K562 (cell line): ENCODE results near the gene CCNK. TPM values are rescaled to one million over a fixed set of nuclear protein-coding genes. Genes with fewer than 3 reads are reported as not detected.

Experiments
- ATAC-seq: fragments of 200-7000 bp; cut with Tn5 transposase; 3 replicates; pipeline ENCODE4 v1.9.1; 2020; ENCODE audit warnings: moderate library complexity
- BruUV-seq: library from RNA; stranded (reverse); fragments of 400-500 nt; replicated peaks from 2 replicates; lab custom pipeline; 2021; lab: Mats Ljungman, UMichigan
- CTCF ChIA-PET: fragments of 300-600 bp; formaldehyde crosslinking; extraction: SDS; loops from one replicate; lab custom pipeline; 2021; ENCODE audit warnings: low intra/inter-chr PET ratio; lab: Yijun Ruan, JAX
- POLR2A ChIA-PET: fragments of 300-600, 350-650 bp; sonication (Branson Sonifier 250); formaldehyde crosslinking; extraction: SDS; loops from one replicate; lab custom pipeline; 2021; ENCODE audit warnings: antibody characterized with exemption, inconsistent platforms; lab: Yijun Ruan, JAX
- DNase-seq, 4 experiments: peaks; one replicate each; pipeline versions ENCODE4 v3.0.0 to v3.0.0-alpha.2; 2011 to 2018; ENCODE audit warnings: low spot score in 3 of 4, mixed read lengths in 3 of 4; ENCODE audit errors: extremely low read depth in 1 of 4
- FAIRE-seq: peaks from 2 replicates; lab custom pipeline; 2011; peaks lifted over from hg19 to GRCh38; lab: Jason Lieb, UNC
- H2AFZ ChIP-seq: 2 replicates; pipeline ENCODE4 v1.6.0; 2011; ENCODE audit warnings: low read depth, low read length, control low read depth, inconsistent platforms
- H3K27ac ChIP-seq: fragments of 200-600 bp; 3 replicates; pipeline ENCODE4 v1.8.0; 2011; ENCODE audit warnings: low read depth, mild to moderate bottlenecking, control low read depth, inconsistent platforms, low read length, moderate library complexity, mixed read lengths; ENCODE audit errors: extremely low read depth
- H3K27me3 ChIP-seq, 2 experiments: fragments of 300-600 bp in 1 of 2; 2 replicates in 1 of 2; 3 replicates in 1 of 2; pipeline versions ENCODE4 v1.6.0 to v1.8.0; 2011; ENCODE audit warnings: inconsistent platforms in 2 of 2, low read length in 2 of 2, mild to moderate bottlenecking in 1 of 2, mixed read lengths in 1 of 2, moderate library complexity in 1 of 2; ENCODE audit not compliant: control insufficient read depth in 2 of 2, insufficient read depth in 2 of 2
- H3K36me3 ChIP-seq: fragments of 300-600 bp; 3 replicates; pipeline ENCODE4 v1.8.0; 2011; ENCODE audit warnings: mild to moderate bottlenecking, low read length, inconsistent platforms; ENCODE audit not compliant: control insufficient read depth, insufficient read depth
- H3K4me1 ChIP-seq, 2 experiments: fragments of 200-600 bp in 1 of 2; replicated peaks in 1 of 2; 2 replicates in 1 of 2; 3 replicates in 1 of 2; pipeline versions ENCODE4 v1.5.1 to v1.8.0; 2011; ENCODE audit warnings: inconsistent platforms in 2 of 2, low read length in 2 of 2, mild to moderate bottlenecking in 1 of 2, mixed read lengths in 1 of 2, moderate library complexity in 1 of 2; ENCODE audit not compliant: control insufficient read depth in 2 of 2, insufficient read depth in 2 of 2
- H3K4me2 ChIP-seq: 2 replicates; pipeline ENCODE4 v1.6.1; 2011; ENCODE audit warnings: low read length, control low read depth, inconsistent platforms, mixed read lengths; ENCODE audit not compliant: insufficient read depth
- H3K4me3 ChIP-seq: fragments of 200-600 bp; sonication (generic), shearing (Covaris generic); 2 replicates; pipeline ENCODE4 v1.5.1; 2016; ENCODE audit warnings: control low read depth, inconsistent platforms
- H3K79me2 ChIP-seq: fragments of 200-600 bp; 3 replicates; pipeline ENCODE4 v1.8.0; 2011; ENCODE audit warnings: low read length, inconsistent platforms; ENCODE audit not compliant: control insufficient read depth, insufficient read depth
- H3K9ac ChIP-seq, 2 experiments: 2 replicates each; pipeline versions ENCODE4 v1.6.0 to v1.6.1; 2011; ENCODE audit warnings: low read depth in 2 of 2, low read length in 2 of 2, control low read depth in 1 of 2, inconsistent platforms in 1 of 2, mild to moderate bottlenecking in 1 of 2, mixed read lengths in 1 of 2; ENCODE audit not compliant: insufficient read depth in 1 of 2
- H3K9me1 ChIP-seq: one replicate; pipeline ENCODE4 v1.6.0; 2011; ENCODE audit warnings: inconsistent platforms, mild to moderate bottlenecking, low read length, moderate library complexity; ENCODE audit not compliant: control insufficient read depth, insufficient read depth
- H3K9me3 ChIP-seq: replicated peaks from 2 replicates; pipeline ENCODE4 v1.5.1; 2011; ENCODE audit warnings: low read depth, low read length, inconsistent platforms; ENCODE audit not compliant: control insufficient read depth, insufficient read depth
- H4K20me1 ChIP-seq: replicated peaks from 2 replicates; pipeline ENCODE4 v1.6.1; 2011; ENCODE audit warnings: low read length, inconsistent platforms, mixed read lengths; ENCODE audit not compliant: control insufficient read depth, insufficient read depth
- ARHGAP35 ChIP-seq: fragments of 450-650 bp; IDR thresholded peaks from 2 replicates; pipeline ENCODE4 v1.6.1; 2018; ENCODE audit not compliant: partially characterized antibody
- HSF4 ChIP-seq: fragments of 250-450 bp; sonication (Bioruptor Pico); IDR thresholded peaks from 2 replicates; pipeline ENCODE4 v2.1.2; 2022; ENCODE audit warnings: mild to moderate bottlenecking, moderate library complexity, borderline replicate concordance
- PHF8 ChIP-seq: fragments of 200-600 bp; sonication (generic); IDR thresholded peaks from 2 replicates; pipeline ENCODE4 v1.6.1; 2012; ENCODE audit warnings: mixed run types, mild to moderate bottlenecking, inconsistent platforms, low read length, moderate library complexity, borderline replicate concordance
- ZNF766 ChIP-seq: fragments of 200-800 bp; sonication (Bioruptor generic); conservative IDR thresholded peaks from 2 replicates; pipeline ENCODE4 v1.6.1; 2016; ENCODE audit warnings: missing genetic modification characterization, missing compliant biosample characterization
- WGBS: fragments of 100-300 bp; shearing (Covaris generic); methylation state at CpG from one replicate; pipeline ENCODE4 v1.1.6; 2016; ENCODE audit warnings: low coverage, mixed read lengths; ENCODE audit not compliant: insufficient coverage; ENCODE audit errors: missing lambda C conversion rate; 5-methylcytosine and 5-hydroxymethylcytosine counted together
- in situ Hi-C: fragments of 300-500 bp; cut with MboI; formaldehyde crosslinking; loops from 4 replicates; pipeline ENCODE4 v1.15.0; 2018; ENCODE audit warnings: inconsistent platforms, mixed read lengths
- intact Hi-C: fragments of 100-400 bp; cut with micrococcal nuclease; formaldehyde crosslinking; loops from 2 replicates; pipeline ENCODE4 v1.14.2; 2022
- polyA plus RNA-seq, 8 experiments: library from polyadenylated mRNA; depleted of rRNA in 4 of 8; stranded (reverse) in 5 of 8; unstranded in 3 of 8; fragments of >200 nt; fragmentation: Nextera tagmentation in 2 of 8; fragmentation: Illumina TruSeq in 1 of 8; extraction: Ambion mirVana in 2 of 8; extraction: Trizol in 1 of 8; gene quantifications; 2 replicates each; pipeline versions ENCODE4 v1.2.1 to v1.2.3, GENCODE V29; 2011 to 2014; ENCODE audit warnings: inconsistent platforms in 1 of 8, missing spikeins in 1 of 8
- total RNA-seq, 7 experiments: library from RNA; depleted of rRNA in 6 of 7; stranded (reverse); fragments of >200 nt in 6 of 7; fragmentation: Illumina TruSeq in 2 of 7; extraction: Trizol in 2 of 7; gene quantifications; 2 replicates each; pipeline versions ENCODE4 v1.2.1 to v1.2.3, GENCODE V29; 2011 to 2021; ENCODE audit warnings: low replicate concordance in 1 of 7
- TF ChIP-seq, protein P1 (sequence below): fragments of 450-650 bp; IDR thresholded peaks from one replicate; pipeline ENCODE4 v1.6.1; 2018; ENCODE audit warnings: mild to moderate bottlenecking, moderate library complexity; ENCODE audit not compliant: partially characterized antibody
- TF ChIP-seq, protein P2 (sequence below): fragments of 450-650 bp; IDR thresholded peaks from 2 replicates; pipeline ENCODE4 v1.6.1; 2016; ENCODE audit warnings: missing biosample characterization, missing genetic modification characterization
- TF ChIP-seq, protein P3 (sequence below), 3 experiments: fragments of 200-800 bp in 1 of 3; sonication (Bioruptor generic) in 1 of 3; sonication (generic) in 1 of 3; formaldehyde crosslinking in 1 of 3; IDR thresholded peaks; 2 replicates each; pipeline versions ENCODE4 v1.6.1 to v1.8.0; 2016 to 2022; ENCODE audit warnings: mild to moderate bottlenecking in 2 of 3, missing compliant biosample characterization in 2 of 3, missing genetic modification characterization in 2 of 3, missing genetic modification reagents in 1 of 3
- TF ChIP-seq, protein P4 (sequence below): fragments of 450-650 bp; IDR thresholded peaks from 2 replicates; pipeline ENCODE4 v1.6.1; 2016; ENCODE audit warnings: low read depth

The CCNK gene
- total and polyA plus RNA-seq, 9 of the 15 experiments (the other 6 are each of a cell fraction or from before 2014, with no cell fraction given) = 5.8 to 84.2 (median 16.4) TPM

DNA sequence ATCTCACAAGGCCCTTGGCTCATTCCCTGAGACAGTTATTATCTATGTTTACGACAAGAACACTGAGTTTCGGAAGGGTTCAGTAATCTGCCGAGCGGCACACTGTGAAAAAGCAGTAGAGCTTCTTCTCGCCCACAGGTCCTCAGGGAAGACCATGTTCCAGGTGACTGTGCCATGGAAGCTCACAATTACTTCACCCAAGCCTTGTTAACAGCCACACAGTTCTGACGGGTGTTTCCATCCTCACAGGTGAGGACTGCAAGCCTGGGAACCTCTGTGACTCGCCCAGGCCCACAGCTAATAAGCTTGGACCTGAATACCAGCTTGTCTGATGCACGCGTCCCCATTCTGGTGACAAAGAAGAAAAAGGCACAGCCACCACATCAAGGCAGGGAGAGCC lies 15.9 kb upstream of the CCNK start (continued):
- TF ChIP-seq, protein P1, sequence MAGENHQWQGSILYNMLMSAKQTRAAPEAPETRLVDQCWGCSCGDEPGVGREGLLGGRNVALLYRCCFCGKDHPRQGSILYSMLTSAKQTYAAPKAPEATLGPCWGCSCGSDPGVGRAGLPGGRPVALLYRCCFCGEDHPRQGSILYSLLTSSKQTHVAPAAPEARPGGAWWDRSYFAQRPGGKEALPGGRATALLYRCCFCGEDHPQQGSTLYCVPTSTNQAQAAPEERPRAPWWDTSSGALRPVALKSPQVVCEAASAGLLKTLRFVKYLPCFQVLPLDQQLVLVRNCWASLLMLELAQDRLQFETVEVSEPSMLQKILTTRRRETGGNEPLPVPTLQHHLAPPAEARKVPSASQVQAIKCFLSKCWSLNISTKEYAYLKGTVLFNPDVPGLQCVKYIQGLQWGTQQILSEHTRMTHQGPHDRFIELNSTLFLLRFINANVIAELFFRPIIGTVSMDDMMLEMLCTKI = no peak
- no peak for TF ChIP-seq PHF8

DNA sequence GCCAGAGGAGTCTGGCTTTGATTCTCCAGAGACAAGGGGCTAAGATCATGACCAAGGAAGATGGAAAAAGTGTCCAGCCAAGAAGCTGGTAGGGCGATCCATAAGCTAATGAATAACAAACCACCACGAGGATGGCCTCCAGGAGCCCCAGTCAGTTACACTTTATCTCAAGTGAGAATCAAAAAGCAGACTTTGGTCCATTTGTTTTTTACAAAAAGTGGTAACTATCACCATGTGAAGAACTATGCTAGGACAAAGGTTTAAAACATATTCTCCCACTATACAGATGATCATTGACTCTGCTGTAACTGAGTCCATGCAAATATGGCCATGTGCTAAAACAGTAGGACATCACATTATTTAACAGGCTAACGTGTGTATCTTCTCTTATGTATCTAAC lies 14.5 kb upstream of the CCNK start:
- ATAC-seq = no peak
- peaks cover 0 to 2% of the 10 kb centered on the region in 2 experiments; a peak in 2 of 5 replicates for H3K4me1 ChIP-seq
- no TSS peak for BruUV-seq
- no peak overlapping the region for H3K4me3 ChIP-seq
- CTCF ChIA-PET = no interaction called here
- no peak overlapping the region for H2AFZ ChIP-seq
- peaks cover 18% of the 10 kb centered on the region for H4K20me1 ChIP-seq
- FAIRE-seq = no peak
- no peaks in the 10 kb centered on the region for H3K27me3 ChIP-seq
- 72% methylated on average over 3 of the region's 3 CpGs for WGBS
- DNase-seq = no peak
- H3K4me2 ChIP-seq = no peak overlapping the region
- H3K9ac ChIP-seq = no peak overlapping the region
- no peaks in the 10 kb centered on the region for H3K9me3 ChIP-seq
- H3K79me2 ChIP-seq = peaks cover 41% of the 10 kb centered on the region
- no peaks in the 10 kb centered on the region for H3K9me1 ChIP-seq
- intact Hi-C loops = no loop called here
- H3K36me3 ChIP-seq = peaks cover 34% of the 10 kb centered on the region; the same call in 2 of the 3 replicates
- H3K27ac ChIP-seq = no peak overlapping the region
- POLR2A ChIA-PET = interaction anchor here (0.6 kb wide), 1 partner anchor 908 kb away, joined by 6 read pairs; a partner anchor contains a TSS
- in situ Hi-C loops = no loop called here
- no peak for TF ChIP-seq ZNF766 (CRISPR knock-in tag)
- TF ChIP-seq HSF4 (CRISPR knock-in tag) = no peak
- TF ChIP-seq, protein P2, sequence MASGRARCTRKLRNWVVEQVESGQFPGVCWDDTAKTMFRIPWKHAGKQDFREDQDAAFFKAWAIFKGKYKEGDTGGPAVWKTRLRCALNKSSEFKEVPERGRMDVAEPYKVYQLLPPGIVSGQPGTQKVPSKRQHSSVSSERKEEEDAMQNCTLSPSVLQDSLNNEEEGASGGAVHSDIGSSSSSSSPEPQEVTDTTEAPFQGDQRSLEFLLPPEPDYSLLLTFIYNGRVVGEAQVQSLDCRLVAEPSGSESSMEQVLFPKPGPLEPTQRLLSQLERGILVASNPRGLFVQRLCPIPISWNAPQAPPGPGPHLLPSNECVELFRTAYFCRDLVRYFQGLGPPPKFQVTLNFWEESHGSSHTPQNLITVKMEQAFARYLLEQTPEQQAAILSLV = no peak
- TF ChIP-seq, protein P3, sequence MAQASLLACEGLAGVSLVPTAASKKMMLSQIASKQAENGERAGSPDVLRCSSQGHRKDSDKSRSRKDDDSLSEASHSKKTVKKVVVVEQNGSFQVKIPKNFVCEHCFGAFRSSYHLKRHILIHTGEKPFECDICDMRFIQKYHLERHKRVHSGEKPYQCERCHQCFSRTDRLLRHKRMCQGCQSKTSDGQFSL (CRISPR knock-in tag; IDR thresholded peaks at IDR 0.05) = no peak
- TF ChIP-seq, protein P3 (tag; IDR thresholded peaks at IDR 0.05) = no peak
- TF ChIP-seq, protein P4, sequence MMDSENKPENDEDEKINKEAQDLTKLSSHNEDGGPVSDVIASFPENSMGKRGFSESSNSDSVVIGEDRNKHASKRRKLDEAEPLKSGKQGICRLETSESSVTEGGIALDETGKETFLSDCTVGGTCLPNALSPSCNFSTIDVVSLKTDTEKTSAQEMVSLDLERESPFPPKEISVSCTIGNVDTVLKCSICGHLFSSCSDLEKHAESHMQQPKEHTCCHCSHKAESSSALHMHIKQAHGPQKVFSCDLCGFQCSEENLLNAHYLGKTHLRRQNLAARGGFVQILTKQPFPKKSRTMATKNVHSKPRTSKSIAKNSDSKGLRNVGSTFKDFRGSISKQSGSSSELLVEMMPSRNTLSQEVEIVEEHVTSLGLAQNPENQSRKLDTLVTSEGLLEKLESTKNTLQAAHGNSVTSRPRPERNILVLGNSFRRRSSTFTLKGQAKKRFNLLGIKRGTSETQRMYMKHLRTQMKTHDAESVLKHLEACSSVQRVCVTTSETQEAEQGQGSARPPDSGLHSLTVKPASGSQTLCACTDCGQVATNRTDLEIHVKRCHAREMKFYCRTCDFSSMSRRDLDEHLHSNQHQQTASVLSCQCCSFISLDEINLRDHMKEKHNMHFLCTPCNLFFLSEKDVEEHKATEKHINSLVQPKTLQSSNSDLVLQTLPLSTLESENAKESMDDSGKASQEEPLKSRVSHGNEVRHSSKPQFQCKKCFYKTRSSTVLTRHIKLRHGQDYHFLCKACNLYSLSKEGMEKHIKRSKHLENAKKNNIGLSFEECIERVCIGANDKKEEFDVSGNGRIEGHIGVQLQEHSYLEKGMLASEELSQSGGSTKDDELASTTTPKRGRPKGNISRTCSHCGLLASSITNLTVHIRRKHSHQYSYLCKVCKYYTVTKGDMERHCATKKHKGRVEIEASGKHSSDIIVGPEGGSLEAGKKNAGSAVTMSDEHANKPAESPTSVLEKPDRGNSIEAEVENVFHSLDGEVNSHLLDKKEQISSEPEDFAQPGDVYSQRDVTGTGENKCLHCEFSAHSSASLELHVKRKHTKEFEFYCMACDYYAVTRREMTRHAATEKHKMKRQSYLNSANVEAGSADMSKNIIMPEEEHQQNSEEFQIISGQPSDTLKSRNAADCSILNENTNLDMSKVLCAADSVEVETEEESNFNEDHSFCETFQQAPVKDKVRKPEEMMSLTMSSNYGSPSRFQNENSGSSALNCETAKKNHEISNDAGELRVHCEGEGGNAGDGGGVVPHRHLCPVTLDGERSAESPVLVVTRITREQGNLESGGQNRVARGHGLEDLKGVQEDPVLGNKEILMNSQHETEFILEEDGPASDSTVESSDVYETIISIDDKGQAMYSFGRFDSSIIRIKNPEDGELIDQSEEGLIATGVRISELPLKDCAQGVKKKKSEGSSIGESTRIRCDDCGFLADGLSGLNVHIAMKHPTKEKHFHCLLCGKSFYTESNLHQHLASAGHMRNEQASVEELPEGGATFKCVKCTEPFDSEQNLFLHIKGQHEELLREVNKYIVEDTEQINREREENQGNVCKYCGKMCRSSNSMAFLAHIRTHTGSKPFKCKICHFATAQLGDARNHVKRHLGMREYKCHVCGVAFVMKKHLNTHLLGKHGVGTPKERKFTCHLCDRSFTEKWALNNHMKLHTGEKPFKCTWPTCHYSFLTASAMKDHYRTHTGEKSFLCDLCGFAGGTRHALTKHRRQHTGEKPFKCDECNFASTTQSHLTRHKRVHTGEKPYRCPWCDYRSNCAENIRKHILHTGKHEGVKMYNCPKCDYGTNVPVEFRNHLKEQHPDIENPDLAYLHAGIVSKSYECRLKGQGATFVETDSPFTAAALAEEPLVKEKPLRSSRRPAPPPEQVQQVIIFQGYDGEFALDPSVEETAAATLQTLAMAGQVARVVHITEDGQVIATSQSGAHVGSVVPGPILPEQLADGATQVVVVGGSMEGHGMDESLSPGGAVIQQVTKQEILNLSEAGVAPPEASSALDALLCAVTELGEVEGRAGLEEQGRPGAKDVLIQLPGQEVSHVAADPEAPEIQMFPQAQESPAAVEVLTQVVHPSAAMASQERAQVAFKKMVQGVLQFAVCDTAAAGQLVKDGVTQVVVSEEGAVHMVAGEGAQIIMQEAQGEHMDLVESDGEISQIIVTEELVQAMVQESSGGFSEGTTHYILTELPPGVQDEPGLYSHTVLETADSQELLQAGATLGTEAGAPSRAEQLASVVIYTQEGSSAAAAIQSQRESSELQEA = no peak
- no peak for TF ChIP-seq ARHGAP35
